ENCODE results near the gene CFAP53. TPM values are rescaled to one million over a fixed set of nuclear protein-coding genes. Genes with fewer than 3 reads are reported as not detected.
"Not testable (repeated sequence)": the region's sequence is repeated elsewhere in the genome, so short reads cannot be mapped to it uniquely, and the experiment has no call there.

The CFAP53 gene
- total and polyA plus RNA-seq, 7 experiments from 2014 or later: 0.09 to 1.8 (median 0.45) TPM; not detected in 1

DNA sequence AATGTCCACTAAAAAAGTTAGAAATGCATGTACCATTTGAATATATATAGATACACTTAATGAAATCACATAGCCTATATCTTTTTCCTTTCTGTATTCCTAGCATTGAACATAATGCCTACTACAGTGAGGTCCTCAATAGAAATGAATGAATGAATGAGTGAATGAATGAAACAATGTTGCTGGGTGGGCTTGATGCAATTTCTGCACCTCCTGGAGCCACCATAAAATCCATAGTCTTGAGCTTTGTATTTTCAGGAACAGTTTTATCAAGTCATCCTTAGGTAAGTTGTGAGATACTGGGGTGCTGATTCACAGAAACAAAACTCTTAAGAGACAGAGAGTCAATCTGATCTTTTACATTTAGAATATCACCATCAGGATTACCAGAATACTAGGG lies 3.3 kb downstream of the CFAP53 start:
- intact Hi-C loops (cut with micrococcal nuclease): no loop called here
- peaks cover 0 to 5% (median 0%) of the 10 kb centered on the region in 5 donors for H3K36me3 Mint-ChIP-seq
- ATAC-seq (no peak), DNase-seq (no peak)
- Histone ChIP-seq H3K27me3 (ENCODE audit: control insufficient read depth in 2 of 2, insufficient read depth in 2 of 2, low read length in 2 of 2) (no peaks in the 10 kb centered on the region), H3K27ac (ENCODE audit: low read depth, low read length) (no peak overlapping the region), H3K9me3 (ENCODE audit: control insufficient read depth in 2 of 3, low read length in 3 of 3) (no peaks in the 10 kb centered on the region), H3K4me3 (ENCODE audit: low read length) (no peak overlapping the region), H3K4me1 (ENCODE audit: control insufficient read depth in 2 of 2, insufficient read depth in 2 of 2, low read length in 2 of 2) (peaks cover 4 to 5% of the 10 kb centered on the region in 2 donors), H3K36me3 (ENCODE audit: control insufficient read depth in 2 of 3, insufficient read depth in 3 of 3, low read length in 3 of 3) (no peaks in the 10 kb centered on the region)
- peaks cover 0 to 20% (median 0%) of the 10 kb centered on the region in 5 donors for H3K27me3 Mint-ChIP-seq
- no peaks in the 10 kb centered on the region for H3K9me3 Mint-ChIP-seq
- H3K4me1 Mint-ChIP-seq: peaks cover 8 to 24% (median 20%) of the 10 kb centered on the region in 7 donors
- H3K27ac Mint-ChIP-seq: no peak overlapping the region
- no peak overlapping the region for H3K4me3 Mint-ChIP-seq
- ChIA-PET CTCF (interaction anchor here (1.7 kb wide), 1 partner anchor 94 kb away, joined by 6 read pairs; no protein-coding TSS in a partner anchor), POLR2A (no interaction called here)

DNA sequence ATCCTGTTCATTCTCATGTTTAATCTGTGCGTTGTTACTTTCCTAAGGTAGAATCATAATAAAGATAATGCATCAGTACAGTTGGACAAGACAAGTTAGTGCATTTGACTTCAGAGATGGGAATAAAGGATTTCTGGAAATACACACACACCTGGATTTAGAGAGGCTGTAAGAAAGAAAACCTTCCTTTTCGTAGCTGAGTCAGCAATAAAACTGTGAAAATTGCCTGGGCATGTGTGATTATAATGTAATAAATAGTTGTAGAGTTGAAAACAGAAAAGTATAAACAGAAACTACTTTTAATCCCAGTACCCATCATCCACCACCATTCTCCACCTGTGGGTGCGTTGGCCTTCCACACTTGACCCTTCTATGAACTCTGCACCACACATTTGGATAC lies 15.4 kb downstream of the CFAP53 start:
- ChIA-PET POLR2A (no interaction called here), CTCF (no interaction called here)
- no peak overlapping the region for H3K4me3 ChIP-seq (ENCODE audit: low read length)
- H3K27me3 ChIP-seq (ENCODE audit: control insufficient read depth in 2 of 2, insufficient read depth in 2 of 2, low read length in 2 of 2): no peaks in the 10 kb centered on the region
- no peak overlapping the region for H3K27ac ChIP-seq (ENCODE audit: low read depth, low read length)
- intact Hi-C loops (cut with micrococcal nuclease): no loop called here
- H3K4me3 Mint-ChIP-seq: no peak overlapping the region
- no peak for ATAC-seq
- no peaks in the 10 kb centered on the region for H3K36me3 ChIP-seq (ENCODE audit: control insufficient read depth in 2 of 3, insufficient read depth in 3 of 3, low read length in 3 of 3)
- no peaks in the 10 kb centered on the region for H3K9me3 ChIP-seq (ENCODE audit: control insufficient read depth in 2 of 3, low read length in 3 of 3)
- no peak for DNase-seq
- H3K27me3 Mint-ChIP-seq: peaks cover 0 to 8% (median 0%) of the 10 kb centered on the region in 5 donors
- no peaks in the 10 kb centered on the region for H3K9me3 Mint-ChIP-seq
- H3K4me1 ChIP-seq (ENCODE audit: control insufficient read depth in 2 of 2, insufficient read depth in 2 of 2, low read length in 2 of 2): no peaks in the 10 kb centered on the region
- H3K36me3 Mint-ChIP-seq: peaks cover 0 to 8% (median 0%) of the 10 kb centered on the region in 5 donors
- no peak overlapping the region for H3K27ac Mint-ChIP-seq
- peaks cover 0 to 13% (median 5%) of the 10 kb centered on the region in 7 donors for H3K4me1 Mint-ChIP-seq

DNA sequence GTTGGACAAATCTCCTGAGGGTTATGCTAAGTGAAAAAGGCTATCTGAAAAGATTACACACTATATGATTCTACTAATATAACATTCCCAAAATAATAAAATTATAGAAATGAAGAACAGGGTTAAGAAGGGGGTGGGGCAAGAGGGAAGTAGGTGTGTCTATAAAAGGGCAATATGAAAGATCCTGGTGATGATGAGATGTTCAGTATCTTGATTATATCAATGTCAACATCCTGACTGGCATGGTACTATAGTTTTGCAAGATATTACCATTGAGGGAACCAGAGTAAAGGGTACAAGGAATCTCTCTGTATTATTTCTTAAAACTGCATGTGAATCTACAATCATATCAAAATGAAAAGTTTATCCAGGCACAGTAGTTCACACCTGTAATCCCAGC lies 16.7 kb downstream of the CFAP53 start:
- DNase-seq (no peak), ATAC-seq (no peak)
- Mint-ChIP-seq H3K27me3 (peaks cover 0 to 8% (median 0%) of the 10 kb centered on the region in 5 donors), H3K27ac (no peak overlapping the region), H3K4me1 (peaks cover 0 to 13% (median 5%) of the 10 kb centered on the region in 7 donors), H3K9me3 (no peaks in the 10 kb centered on the region), H3K36me3 (peaks cover 0 to 5% (median 0%) of the 10 kb centered on the region in 5 donors), H3K4me3 (no peak overlapping the region)
- ChIA-PET POLR2A (interaction anchor here (0.6 kb wide), 1 partner anchor 31 kb away, joined by 3 read pairs; the partner anchor contains the start of gene MBD1), CTCF (no interaction called here)
- Histone ChIP-seq H3K27me3 (ENCODE audit: control insufficient read depth in 2 of 2, insufficient read depth in 2 of 2, low read length in 2 of 2) (no peaks in the 10 kb centered on the region), H3K36me3 (ENCODE audit: control insufficient read depth in 2 of 3, insufficient read depth in 3 of 3, low read length in 3 of 3) (no peaks in the 10 kb centered on the region), H3K4me1 (ENCODE audit: control insufficient read depth in 2 of 2, insufficient read depth in 2 of 2, low read length in 2 of 2) (no peaks in the 10 kb centered on the region), H3K4me3 (ENCODE audit: low read length) (no peak overlapping the region), H3K9me3 (ENCODE audit: control insufficient read depth in 2 of 3, low read length in 3 of 3) (no peaks in the 10 kb centered on the region), H3K27ac (ENCODE audit: low read depth, low read length) (no peak overlapping the region)
- intact Hi-C loops (cut with micrococcal nuclease): no loop called here

DNA sequence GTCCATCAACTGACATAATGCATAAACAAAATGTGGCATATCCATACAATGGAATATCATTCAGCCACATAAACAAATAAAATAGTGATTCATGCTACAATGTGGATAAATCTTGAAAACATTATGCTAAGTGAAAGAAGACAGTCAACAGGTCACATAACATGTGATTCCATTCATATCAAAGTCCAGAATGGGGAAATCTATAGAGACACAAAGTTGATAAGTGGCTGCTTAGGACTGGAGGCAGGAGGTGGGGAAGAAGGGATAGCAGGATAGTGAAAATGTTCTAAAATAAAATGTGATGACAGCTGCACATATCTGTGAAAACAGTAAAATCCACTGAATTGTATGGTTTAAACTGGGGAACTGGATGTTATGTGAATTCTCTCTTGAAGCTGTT lies 18.7 kb downstream of the CFAP53 start:
- Histone ChIP-seq H3K4me1 (ENCODE audit: control insufficient read depth in 2 of 2, insufficient read depth in 2 of 2, low read length in 2 of 2) (no peaks in the 10 kb centered on the region), H3K27me3 (ENCODE audit: control insufficient read depth in 2 of 2, insufficient read depth in 2 of 2, low read length in 2 of 2) (no peaks in the 10 kb centered on the region), H3K36me3 (ENCODE audit: control insufficient read depth in 2 of 3, insufficient read depth in 3 of 3, low read length in 3 of 3) (no peaks in the 10 kb centered on the region), H3K4me3 (ENCODE audit: low read length) (no peak overlapping the region), H3K9me3 (ENCODE audit: control insufficient read depth in 2 of 3, low read length in 3 of 3) (no peaks in the 10 kb centered on the region), H3K27ac (ENCODE audit: low read depth, low read length) (no peak overlapping the region)
- no peak for DNase-seq
- ChIA-PET CTCF (no interaction called here), POLR2A (no interaction called here)
- no peak overlapping the region for H3K27ac Mint-ChIP-seq
- peaks cover 0 to 13% (median 5%) of the 10 kb centered on the region in 7 donors for H3K4me1 Mint-ChIP-seq
- H3K4me3 Mint-ChIP-seq: no peak overlapping the region
- H3K36me3 Mint-ChIP-seq: peaks cover 0 to 11% (median 5%) of the 10 kb centered on the region in 5 donors
- no peak for ATAC-seq
- peaks cover 0 to 8% (median 5%) of the 10 kb centered on the region in 5 donors for H3K27me3 Mint-ChIP-seq
- peaks cover 0 to 6% (median 3%) of the 10 kb centered on the region in 11 donors for H3K9me3 Mint-ChIP-seq
- intact Hi-C loops (cut with micrococcal nuclease): no loop called here

DNA sequence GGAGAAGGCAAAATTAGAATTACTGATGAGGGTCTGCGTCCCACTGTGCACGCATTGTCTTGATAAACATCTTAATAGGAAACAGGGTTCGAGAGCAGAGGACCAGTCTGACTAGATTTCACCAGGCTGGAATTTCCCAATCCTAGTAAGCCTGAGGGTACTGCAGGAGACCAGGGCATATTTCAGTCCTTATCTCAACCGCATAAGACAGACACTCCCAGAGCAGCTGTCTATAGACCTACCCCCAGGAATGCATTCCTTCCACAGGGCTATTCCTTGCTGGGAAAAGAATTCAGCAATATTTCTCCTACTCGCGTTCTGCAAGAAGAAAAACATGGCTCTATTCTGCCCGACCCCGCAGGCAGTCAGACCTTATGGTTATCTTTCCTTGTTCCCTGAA lies 24.5 kb downstream of the CFAP53 start:
- H3K4me1 Mint-ChIP-seq; CTCF ChIA-PET; ATAC-seq; H3K9me3 ChIP-seq (ENCODE audit: control insufficient read depth in 2 of 3, low read length in 3 of 3); H3K27ac ChIP-seq (ENCODE audit: low read depth, low read length); intact Hi-C loops (cut with micrococcal nuclease); DNase-seq; H3K4me1 ChIP-seq (ENCODE audit: control insufficient read depth in 2 of 2, insufficient read depth in 2 of 2, low read length in 2 of 2); H3K36me3 ChIP-seq (ENCODE audit: control insufficient read depth in 2 of 3, insufficient read depth in 3 of 3, low read length in 3 of 3); H3K4me3 Mint-ChIP-seq; H3K4me3 ChIP-seq (ENCODE audit: low read length); H3K27me3 ChIP-seq (ENCODE audit: control insufficient read depth in 2 of 2, insufficient read depth in 2 of 2, low read length in 2 of 2); H3K27ac Mint-ChIP-seq: not testable (repeated sequence)
- Mint-ChIP-seq H3K36me3 (peaks cover 0 to 17% (median 8%) of the 10 kb centered on the region in 5 donors), H3K27me3 (peaks cover 1 to 14% (median 12%) of the 10 kb centered on the region in 5 donors), H3K9me3 (peaks cover 13 to 34% (median 16%) of the 10 kb centered on the region in 11 donors)
- POLR2A ChIA-PET: interaction anchor here (0.6 kb wide), 1 partner anchor 694 kb away, joined by 3 read pairs; no protein-coding TSS in a partner anchor

- no peak overlapping the region for H3K4me3 ChIP-seq (ENCODE audit: low read length)
- H3K36me3 Mint-ChIP-seq: peaks cover 0 to 17% (median 8%) of the 10 kb centered on the region in 5 donors
- H3K4me1 ChIP-seq (ENCODE audit: control insufficient read depth in 2 of 2, insufficient read depth in 2 of 2, low read length in 2 of 2): no peaks in the 10 kb centered on the region
- ChIA-PET POLR2A (no interaction called here), CTCF (no interaction called here)
- peak overlapping the region in 1 of 10 donors; percentile 0 for H3K4me3 Mint-ChIP-seq
- ATAC-seq (no peak), DNase-seq (no peak)
- H3K4me1 Mint-ChIP-seq: peaks cover 0 to 6% (median 0%) of the 10 kb centered on the region in 7 donors
- peak overlapping the region in 1 of 9 donors; percentile 15 for H3K27ac Mint-ChIP-seq
- H3K9me3 ChIP-seq (ENCODE audit: control insufficient read depth in 2 of 3, low read length in 3 of 3): peaks cover 0 to 10% (median 0%) of the 10 kb centered on the region in 3 experiments
- H3K9me3 Mint-ChIP-seq: peaks cover 13 to 34% (median 16%) of the 10 kb centered on the region in 11 donors
- no peak overlapping the region for H3K27ac ChIP-seq (ENCODE audit: low read depth, low read length)
- intact Hi-C loops (cut with micrococcal nuclease): no loop called here
- peaks cover 1 to 20% (median 12%) of the 10 kb centered on the region in 5 donors for H3K27me3 Mint-ChIP-seq
- no peaks in the 10 kb centered on the region for H3K36me3 ChIP-seq (ENCODE audit: control insufficient read depth in 2 of 3, insufficient read depth in 3 of 3, low read length in 3 of 3)
- H3K27me3 ChIP-seq (ENCODE audit: control insufficient read depth in 2 of 2, insufficient read depth in 2 of 2, low read length in 2 of 2): no peaks in the 10 kb centered on the region
Observed at GRCh38 chr18:50240080-50240563, 26.2 kb downstream of the CFAP53 start.

GRCh38 chr18:50232419-50232818 lies 33.9 kb downstream of the CFAP53 start:
- Histone ChIP-seq H3K4me1 (ENCODE audit: control insufficient read depth in 2 of 2, insufficient read depth in 2 of 2, low read length in 2 of 2) (no peaks in the 10 kb centered on the region), H3K27me3 (ENCODE audit: control insufficient read depth in 2 of 2, insufficient read depth in 2 of 2, low read length in 2 of 2) (peaks cover 0 to 5% of the 10 kb centered on the region in 2 donors), H3K4me3 (ENCODE audit: low read length) (no peak overlapping the region), H3K36me3 (ENCODE audit: control insufficient read depth in 2 of 3, insufficient read depth in 3 of 3, low read length in 3 of 3) (no peaks in the 10 kb centered on the region), H3K9me3 (ENCODE audit: control insufficient read depth in 2 of 3, low read length in 3 of 3) (no peaks in the 10 kb centered on the region), H3K27ac (ENCODE audit: low read depth, low read length) (no peak overlapping the region)
- CTCF ChIA-PET: no interaction called here
- POLR2A ChIA-PET: no interaction called here
- ATAC-seq (no peak), DNase-seq (no peak)
- H3K27me3 Mint-ChIP-seq: peaks cover 2 to 18% (median 14%) of the 10 kb centered on the region in 5 donors
- H3K4me1 Mint-ChIP-seq: peaks cover 0 to 3% (median 0%) of the 10 kb centered on the region in 7 donors
- H3K36me3 Mint-ChIP-seq: peaks cover 0 to 3% (median 0%) of the 10 kb centered on the region in 5 donors
- H3K9me3 Mint-ChIP-seq: peaks cover 0 to 2% (median 0%) of the 10 kb centered on the region in 11 donors
- no peak overlapping the region for H3K4me3 Mint-ChIP-seq
- H3K27ac Mint-ChIP-seq: no peak overlapping the region
- intact Hi-C loops (cut with micrococcal nuclease): no loop called here

Measured in naive thymus-derived CD4-positive, alpha-beta T cell (primary cell).